ENCODE results near the gene CADM3.

DNA sequence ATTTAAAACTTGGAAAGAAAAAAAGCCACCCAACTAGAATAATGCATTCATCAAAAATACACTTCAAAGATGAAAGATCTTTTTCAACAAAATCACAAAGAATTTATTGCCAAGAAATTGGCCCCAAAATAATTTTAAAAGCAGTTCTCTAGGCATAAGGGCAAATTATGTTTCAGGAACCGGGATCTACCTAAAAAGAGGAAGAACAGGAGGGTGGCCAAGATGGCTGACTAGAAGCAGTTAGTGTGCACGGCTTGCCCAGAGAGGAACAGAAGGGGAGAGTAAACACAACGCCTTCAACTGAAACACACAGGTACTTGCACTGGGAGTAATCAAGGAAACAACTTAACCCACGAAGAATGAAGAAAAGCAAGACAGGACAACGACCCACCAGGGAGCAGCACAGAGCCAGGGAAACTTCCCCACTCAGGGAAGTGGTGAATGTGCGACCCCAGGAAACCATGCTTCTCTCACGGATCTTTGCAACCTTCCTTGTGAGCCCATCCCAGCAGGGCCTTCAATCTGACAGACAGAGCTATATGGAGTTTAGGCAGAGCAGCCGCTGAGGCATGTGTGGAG is 79.3 kb downstream of the CADM3 start:
- TF ChIP-seq, protein P1, sequence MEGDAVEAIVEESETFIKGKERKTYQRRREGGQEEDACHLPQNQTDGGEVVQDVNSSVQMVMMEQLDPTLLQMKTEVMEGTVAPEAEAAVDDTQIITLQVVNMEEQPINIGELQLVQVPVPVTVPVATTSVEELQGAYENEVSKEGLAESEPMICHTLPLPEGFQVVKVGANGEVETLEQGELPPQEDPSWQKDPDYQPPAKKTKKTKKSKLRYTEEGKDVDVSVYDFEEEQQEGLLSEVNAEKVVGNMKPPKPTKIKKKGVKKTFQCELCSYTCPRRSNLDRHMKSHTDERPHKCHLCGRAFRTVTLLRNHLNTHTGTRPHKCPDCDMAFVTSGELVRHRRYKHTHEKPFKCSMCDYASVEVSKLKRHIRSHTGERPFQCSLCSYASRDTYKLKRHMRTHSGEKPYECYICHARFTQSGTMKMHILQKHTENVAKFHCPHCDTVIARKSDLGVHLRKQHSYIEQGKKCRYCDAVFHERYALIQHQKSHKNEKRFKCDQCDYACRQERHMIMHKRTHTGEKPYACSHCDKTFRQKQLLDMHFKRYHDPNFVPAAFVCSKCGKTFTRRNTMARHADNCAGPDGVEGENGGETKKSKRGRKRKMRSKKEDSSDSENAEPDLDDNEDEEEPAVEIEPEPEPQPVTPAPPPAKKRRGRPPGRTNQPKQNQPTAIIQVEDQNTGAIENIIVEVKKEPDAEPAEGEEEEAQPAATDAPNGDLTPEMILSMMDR (IDR thresholded peaks at IDR 0.05; ENCODE audit: insufficient read depth, low read length) = no peak
- no peak for TF ChIP-seq POLR2AphosphoS5 (IDR thresholded peaks at IDR 0.05; ENCODE audit: low read depth)
- TF ChIP-seq REST (IDR thresholded peaks at IDR 0.05; ENCODE audit: insufficient replicate concordance, low read depth) = no peak
- no peak for TF ChIP-seq GABPA (IDR thresholded peaks at IDR 0.05; ENCODE audit: low read depth)
- TF ChIP-seq SPI1 (IDR thresholded peaks at IDR 0.05; ENCODE audit: borderline replicate concordance, low read depth) = peak; percentile 52; the same call in 1 of the 2 replicates

All from HL-60 (cell line).